SJCRH30 (cell line): ENCODE data around the gene SLC25A43. TPM values are rescaled to one million over a fixed set of nuclear protein-coding genes. Genes with fewer than 3 reads are reported as not detected.
A peak's percentile ranks its signal among the peaks of the same experiment; 100 is the strongest.
"Not testable (repeated sequence)": the region's sequence is repeated elsewhere in the genome, so short reads cannot be mapped to it uniquely, and the experiment has no call there.

Source experiments
- DNase-seq, 2 experiments: peaks; one replicate each; pipeline ENCODE4 v3.0.0-alpha.2; 2015 to 2020
- H3K27ac ChIP-seq: fragments of 250-450 bp; sonication (Bioruptor Pico); 2 replicates; pipeline ENCODE4 v1.5.1; 2020; ENCODE audit warnings: mild to moderate bottlenecking, moderate library complexity
- H3K27me3 ChIP-seq: fragments of 250-450 bp; sonication (Bioruptor Pico); 2 replicates; pipeline ENCODE4 v1.5.1; 2020; ENCODE audit warnings: mild to moderate bottlenecking, moderate library complexity
- H3K36me3 ChIP-seq: fragments of 250-450 bp; sonication (Bioruptor Pico); 2 replicates; pipeline ENCODE4 v1.5.1; 2020; ENCODE audit warnings: mild to moderate bottlenecking, moderate library complexity
- H3K4me1 ChIP-seq: fragments of 250-450 bp; sonication (Bioruptor Pico); 2 replicates; pipeline ENCODE4 v1.5.1; 2020; ENCODE audit warnings: mild to moderate bottlenecking, moderate library complexity
- H3K4me3 ChIP-seq: fragments of 250-450 bp; sonication (Bioruptor Pico); 2 replicates; pipeline ENCODE4 v1.5.1; 2020; ENCODE audit warnings: mild to moderate bottlenecking, moderate library complexity
- H3K9me3 ChIP-seq: fragments of 250-450 bp; sonication (Bioruptor Pico); replicated peaks from 2 replicates; pipeline ENCODE4 v1.5.1; 2020; ENCODE audit warnings: mild to moderate bottlenecking, moderate library complexity
- total RNA-seq: library from RNA; depleted of rRNA; stranded (reverse); fragments of >200 nt; shearing (Covaris generic); gene quantifications from 2 replicates; pipeline ENCODE4 v1.2.3, GENCODE V29; 2014

The SLC25A43 gene
- total RNA-seq, 1 experiment from 2014 or later, result not detected

DNA sequence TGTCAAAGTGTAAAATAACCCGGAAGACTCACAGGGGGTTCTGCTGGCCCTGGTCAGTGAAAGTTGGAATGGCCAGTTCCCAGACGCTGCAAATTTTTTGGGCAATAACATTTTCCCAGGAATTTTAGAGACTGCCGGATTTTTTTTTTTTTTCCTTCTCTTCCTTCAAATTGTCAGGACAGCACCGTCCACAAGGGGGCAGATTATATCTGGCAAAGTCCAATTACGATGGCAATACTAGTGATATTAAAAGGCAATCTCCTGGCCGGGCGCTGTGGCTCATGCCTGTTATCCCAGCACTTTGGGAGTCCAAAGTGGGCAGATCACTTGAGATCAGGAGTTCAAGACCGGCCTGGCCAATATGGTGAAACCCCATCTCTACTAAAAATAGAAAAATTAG is 89.6 kb downstream of the SLC25A43 start:
- no peaks in the 10 kb centered on the region for H3K9me3 ChIP-seq
- H3K4me1 ChIP-seq, result no peaks in the 10 kb centered on the region
- H3K27ac ChIP-seq, result no peak overlapping the region
- DNase-seq, result peak; percentile 69 to 81
- no peak overlapping the region for H3K4me3 ChIP-seq
- no peaks in the 10 kb centered on the region for H3K27me3 ChIP-seq
- no peaks in the 10 kb centered on the region for H3K36me3 ChIP-seq

DNA sequence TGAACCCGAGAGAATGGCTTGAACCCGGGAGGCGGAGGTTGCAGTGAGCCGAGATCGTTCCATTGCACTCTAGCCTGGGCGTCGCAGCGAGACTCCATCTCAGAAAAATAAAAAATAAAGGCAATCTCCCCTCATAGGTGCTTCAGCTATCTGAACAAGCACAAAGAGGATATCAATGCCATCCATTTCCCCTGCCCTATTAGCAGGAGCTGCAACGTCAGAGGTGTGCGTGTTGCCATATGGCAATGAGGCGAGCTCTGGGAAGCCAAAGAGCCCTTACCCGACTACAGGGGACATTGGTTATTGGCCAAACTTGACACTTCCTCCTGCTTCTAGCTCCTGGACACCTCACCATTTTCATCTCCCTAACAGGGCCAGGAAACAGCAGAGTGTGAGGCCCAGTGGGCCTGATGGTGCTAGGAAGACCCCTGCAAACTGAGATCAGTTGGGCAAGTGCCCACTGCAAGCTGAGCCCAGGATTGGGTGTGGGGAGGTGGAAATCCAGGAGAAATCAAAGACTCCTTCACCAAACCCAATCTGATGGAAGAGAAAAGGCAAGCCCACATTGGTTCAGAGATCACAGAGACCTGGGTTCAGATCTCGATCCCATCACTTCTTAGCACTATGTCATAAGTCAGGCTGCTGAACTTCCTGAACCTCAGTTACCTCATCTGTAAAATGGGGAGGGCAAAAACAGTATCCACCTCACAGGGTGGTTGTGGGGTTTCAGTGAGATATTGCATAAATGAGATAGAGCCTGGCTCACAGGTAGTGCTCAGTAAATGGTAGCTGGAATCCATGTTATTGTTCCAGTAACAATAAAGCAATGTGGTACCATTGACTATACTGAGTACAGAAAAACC is 90.3 kb downstream of the SLC25A43 start:
- Histone ChIP-seq H3K27ac (no peak overlapping the region), H3K36me3 (no peaks in the 10 kb centered on the region), H3K4me1 (no peaks in the 10 kb centered on the region), H3K4me3 (no peak overlapping the region), H3K27me3 (no peaks in the 10 kb centered on the region), H3K9me3 (no peaks in the 10 kb centered on the region)
- DNase-seq, result no peak

DNA sequence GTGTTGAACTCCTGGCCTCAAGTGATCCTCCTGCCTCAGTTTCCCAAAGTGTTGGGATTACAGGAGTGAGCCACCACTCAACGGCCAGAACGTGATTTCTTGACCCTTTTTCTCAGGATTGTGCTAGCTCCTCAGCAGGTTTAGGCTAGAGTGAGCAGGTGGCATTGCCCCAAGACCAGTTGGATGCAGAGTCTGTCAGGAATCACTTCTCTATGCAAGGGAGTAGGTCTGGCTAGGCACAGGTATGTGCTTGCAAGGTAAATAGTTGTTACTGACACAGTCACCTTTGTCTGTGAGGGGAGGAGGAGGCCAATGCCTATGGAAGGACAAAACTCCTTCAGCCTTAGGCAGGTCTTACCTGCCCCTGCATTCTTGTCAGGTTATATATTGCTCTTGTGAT is 93.3 kb downstream of the SLC25A43 start:
- H3K36me3 ChIP-seq, result no peaks in the 10 kb centered on the region
- no peaks in the 10 kb centered on the region for H3K27me3 ChIP-seq
- no peaks in the 10 kb centered on the region for H3K9me3 ChIP-seq
- H3K4me1 ChIP-seq, result peaks cover 9% of the 10 kb centered on the region
- no peak overlapping the region for H3K4me3 ChIP-seq
- no peak overlapping the region for H3K27ac ChIP-seq
- no peak for DNase-seq

GRCh38 chrX:119493851-119494495 is 94.8 kb downstream of the SLC25A43 start:
- not testable (repeated sequence) for H3K36me3 ChIP-seq, H3K27me3 ChIP-seq, H3K4me1 ChIP-seq, DNase-seq, H3K9me3 ChIP-seq, H3K4me3 ChIP-seq, H3K27ac ChIP-seq

- DNase-seq, result peak; percentile 62 to 71
- H3K27me3 ChIP-seq, result no peaks in the 10 kb centered on the region
- H3K4me1 ChIP-seq, result peaks cover 9% of the 10 kb centered on the region
- no peak overlapping the region for H3K27ac ChIP-seq
- H3K9me3 ChIP-seq, result no peaks in the 10 kb centered on the region
- no peak overlapping the region for H3K4me3 ChIP-seq
- H3K36me3 ChIP-seq, result no peaks in the 10 kb centered on the region
Measured at GRCh38 chrX:119495734-119496726, 96.9 kb downstream of the SLC25A43 start.

GRCh38 chrX:119497185-119497584 is 98.0 kb downstream of the SLC25A43 start:
- Histone ChIP-seq H3K27ac (no peak overlapping the region), H3K36me3 (no peaks in the 10 kb centered on the region), H3K9me3 (no peaks in the 10 kb centered on the region), H3K27me3 (no peaks in the 10 kb centered on the region), H3K4me1 (peaks cover 9% of the 10 kb centered on the region), H3K4me3 (no peak overlapping the region)
- DNase-seq, result no peak

- Histone ChIP-seq H3K36me3 (no peaks in the 10 kb centered on the region), H3K27ac (no peak overlapping the region), H3K9me3 (no peaks in the 10 kb centered on the region), H3K4me3 (no peak overlapping the region), H3K4me1 (peaks cover 21% of the 10 kb centered on the region), H3K27me3 (peaks cover 9% of the 10 kb centered on the region; the same call in 1 of the 2 replicates)
- no peak for DNase-seq
Measured at GRCh38 chrX:119500061-119500800, 101.1 kb downstream of the SLC25A43 start.

GRCh38 chrX:119501511-119502148 is 102.5 kb downstream of the SLC25A43 start:
- Histone ChIP-seq H3K27ac (no peak overlapping the region), H3K4me3 (no peak overlapping the region)
- no peak for DNase-seq

DNA sequence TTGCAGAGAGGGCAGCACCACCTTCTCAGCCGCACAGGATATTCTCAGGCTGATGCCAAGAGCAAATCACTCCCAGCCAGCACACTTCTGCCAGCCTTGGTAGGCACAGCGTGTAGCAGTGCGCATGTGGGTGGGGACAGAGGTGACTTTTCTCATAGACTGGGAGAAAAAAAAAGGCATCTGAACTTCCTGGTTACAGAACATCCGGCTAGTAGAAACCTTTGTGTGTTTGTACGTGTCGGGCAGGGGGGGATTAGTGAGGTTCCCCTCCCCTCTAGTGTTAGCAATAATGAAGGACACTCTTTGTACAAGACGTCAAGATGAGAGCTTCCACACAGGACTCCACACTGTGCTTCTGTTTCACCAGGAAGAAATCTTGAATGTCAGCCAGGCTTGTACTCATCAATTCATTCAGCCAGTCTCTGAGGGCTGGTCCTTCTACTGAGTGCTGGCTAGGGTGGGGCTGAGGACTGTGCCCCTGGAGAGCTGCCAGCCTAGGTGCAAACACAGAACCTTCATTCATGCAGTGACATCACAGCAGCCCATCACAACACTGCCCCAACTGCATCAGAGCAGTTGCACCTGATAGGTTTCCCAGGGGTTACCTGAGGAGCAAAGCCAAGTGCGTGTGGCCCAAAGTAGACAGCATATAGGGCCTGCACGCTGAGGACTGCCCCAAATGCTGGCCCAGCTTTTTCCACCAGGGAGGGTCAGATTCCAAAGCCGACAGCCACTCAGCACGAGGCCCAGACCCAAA is 103.8 kb downstream of the SLC25A43 start:
- no peak overlapping the region for H3K4me3 ChIP-seq
- H3K27ac ChIP-seq, result no peak overlapping the region
- no peak for DNase-seq
- H3K4me1 ChIP-seq, result peaks cover 12% of the 10 kb centered on the region; the same call in 1 of the 2 replicates
- no peaks in the 10 kb centered on the region for H3K36me3 ChIP-seq
- no peaks in the 10 kb centered on the region for H3K9me3 ChIP-seq
- H3K27me3 ChIP-seq, result peaks cover 9% of the 10 kb centered on the region; the same call in 1 of the 2 replicates

More at GRCh38 chrX:119501511-119502148, 102.5 kb downstream of the SLC25A43 start:
- Histone ChIP-seq H3K4me1 (peaks cover 12% of the 10 kb centered on the region; the same call in 1 of the 2 replicates), H3K9me3 (no peaks in the 10 kb centered on the region), H3K27me3 (peaks cover 9% of the 10 kb centered on the region; the same call in 1 of the 2 replicates), H3K36me3 (no peaks in the 10 kb centered on the region)

- H3K9me3 ChIP-seq, result no peaks in the 10 kb centered on the region
Measured at GRCh38 chrX:119503484-119503861, 104.3 kb downstream of the SLC25A43 start.

More at GRCh38 chrX:119503484-119503861, 104.3 kb downstream of the SLC25A43 start:
- Histone ChIP-seq H3K27ac (no peak overlapping the region), H3K4me1 (peaks cover 12% of the 10 kb centered on the region; the same call in 1 of the 2 replicates), H3K4me3 (no peak overlapping the region), H3K36me3 (no peaks in the 10 kb centered on the region), H3K27me3 (peaks cover 9% of the 10 kb centered on the region; the same call in 1 of the 2 replicates)
- DNase-seq, result peak in 1 of 2 experiments; percentile 11
